UCSD-AML1 (cell line): ENCODE measurements around the gene BORCS5.

Source experiments
- DNase-seq: peaks from one replicate; lab custom pipeline; 2025; ENCODE audit not compliant: unreplicated experiment; lab: John Stamatoyannopoulos, UW

The BORCS5 gene

GRCh38 chr12:12510141-12510540 lies 153.3 kb downstream of the BORCS5 start:
- no peak for DNase-seq

- no peak for DNase-seq
These were observed 153.7 kb downstream of the BORCS5 start for GRCh38 chr12:12510551-12510950.

DNA sequence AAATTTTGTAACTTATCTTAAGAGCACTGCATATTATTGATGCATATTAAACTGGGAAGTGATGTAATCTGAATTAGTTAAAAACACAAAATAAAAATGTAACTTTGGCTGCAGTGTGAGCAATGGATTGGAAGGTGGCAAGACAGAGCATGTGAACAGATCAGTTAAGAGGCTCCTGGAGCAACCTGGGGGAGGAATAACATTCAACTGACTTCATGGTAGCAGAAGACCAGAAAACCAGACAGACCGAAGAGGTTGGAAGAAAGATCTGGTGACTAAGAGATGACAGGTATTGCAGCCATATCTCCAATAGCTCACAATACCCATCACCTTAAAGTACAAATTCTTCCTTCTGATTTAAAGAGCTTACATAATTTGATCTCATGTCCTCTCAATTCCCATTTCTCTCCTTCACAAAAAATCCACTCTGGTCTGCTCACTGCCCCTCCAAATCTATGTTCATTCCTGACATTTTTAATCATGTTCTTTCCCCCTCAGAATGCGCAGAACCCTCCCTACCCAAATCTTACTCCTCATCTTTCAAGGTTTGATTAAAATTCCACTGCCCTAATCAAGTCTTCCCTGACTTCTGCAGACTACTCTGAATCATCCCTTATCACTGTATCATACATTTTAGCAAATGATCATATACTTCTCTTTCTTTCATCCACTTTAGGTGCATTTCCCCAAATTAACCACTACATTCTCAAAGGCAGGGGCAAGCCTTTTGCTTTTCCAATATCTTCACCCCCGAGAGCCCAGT lies 154.3 kb downstream of the BORCS5 start:
- DNase-seq, result no peak

DNA sequence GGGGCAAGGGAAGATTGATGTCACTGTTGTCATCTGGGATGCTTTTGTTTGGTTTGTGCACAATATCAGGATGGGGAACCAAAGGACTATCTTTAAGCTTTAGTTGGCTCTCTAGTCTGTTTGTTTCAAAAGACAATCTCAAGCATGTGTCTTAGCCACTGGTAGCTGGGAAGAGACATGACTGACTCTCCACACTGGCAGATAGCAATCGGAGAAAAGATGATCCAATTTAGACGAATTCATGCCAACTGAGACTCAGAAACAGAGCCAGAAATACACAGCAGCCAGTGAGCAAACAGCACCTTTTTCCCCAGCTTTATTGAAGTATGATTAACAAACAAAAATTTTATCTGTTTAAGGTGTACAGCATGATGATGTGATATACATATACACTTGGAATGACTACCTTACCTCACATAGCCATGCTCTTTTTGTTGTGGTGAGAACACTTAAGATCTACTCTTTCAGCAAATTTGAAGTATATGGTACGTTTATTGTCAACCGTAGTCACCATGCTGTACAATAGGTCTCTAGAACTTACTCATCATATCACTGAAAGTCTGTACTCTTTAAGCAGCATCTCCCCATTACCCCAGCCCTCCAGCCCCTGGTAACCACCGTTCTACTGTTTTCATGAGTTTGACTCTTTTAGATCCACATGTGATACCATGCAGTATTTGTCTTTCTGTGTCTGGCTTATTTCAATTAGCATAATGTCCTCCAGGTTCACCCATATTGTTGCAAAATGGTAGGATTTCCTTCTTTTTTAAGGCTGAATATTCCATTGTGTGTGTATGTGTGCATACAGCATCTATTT lies 155.2 kb downstream of the BORCS5 start:
- DNase-seq, result no peak

GRCh38 chr12:12513416-12514006 lies 156.6 kb downstream of the BORCS5 start:
- DNase-seq, result no peak

GRCh38 chr12:12518464-12518845 lies 161.6 kb downstream of the BORCS5 start:
- DNase-seq, result no peak

DNA sequence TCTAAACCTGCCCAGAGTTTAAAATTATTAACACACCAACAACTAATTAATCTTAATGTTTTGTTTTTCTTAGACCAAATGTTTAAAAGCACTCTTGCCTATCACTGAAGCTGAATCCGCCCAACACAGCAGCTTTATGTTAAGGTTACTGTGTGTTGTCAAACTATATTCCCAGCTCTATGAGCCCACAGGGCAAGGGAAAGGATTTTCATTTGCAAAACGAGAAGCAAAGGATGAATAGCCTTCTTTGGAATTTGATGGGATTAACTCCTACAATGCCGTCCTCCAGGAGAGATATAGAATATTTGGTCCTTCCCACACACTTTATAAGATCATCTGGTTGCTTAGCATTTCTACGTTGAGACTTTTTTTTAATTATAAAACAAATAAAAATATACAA lies 162.0 kb downstream of the BORCS5 start:
- no peak for DNase-seq
